Mesothelial cell of epicardium (in vitro differentiated cells): ENCODE measurements around the gene TBC1D14. TPM values are rescaled to one million over a fixed set of nuclear protein-coding genes. Genes with fewer than 3 reads are reported as not detected.
A peak's percentile ranks its signal among the peaks of the same experiment; 100 is the strongest.

ENCODE experiments used
- DNase-seq, 2 experiments: peaks; one replicate each; pipeline ENCODE4 v3.0.0; 2021; ENCODE audit warnings: low spot score in 2 of 2; ENCODE audit not compliant: unreplicated experiment in 2 of 2
- H3K27ac Mint-ChIP-seq: 2 replicates; pipeline ENCODE4 v1.8.0; 2021; ENCODE audit warnings: mixed read lengths
- H3K27me3 Mint-ChIP-seq: 2 replicates; pipeline ENCODE4 v1.8.0; 2021; ENCODE audit warnings: low read depth, mixed read lengths
- H3K36me3 Mint-ChIP-seq: 2 replicates; pipeline ENCODE4 v1.8.0; 2021; ENCODE audit warnings: mixed read lengths
- H3K4me1 Mint-ChIP-seq: 2 replicates; pipeline ENCODE4 v1.8.0; 2021; ENCODE audit warnings: mixed read lengths
- H3K4me3 Mint-ChIP-seq: 2 replicates; pipeline ENCODE4 v1.8.0; 2021; ENCODE audit warnings: mild to moderate bottlenecking, moderate library complexity, mixed read lengths
- H3K9me3 Mint-ChIP-seq: 2 replicates; pipeline ENCODE4 v1.8.0; 2021; ENCODE audit warnings: mixed read lengths
- total RNA-seq: library from RNA; stranded (reverse); gene quantifications from 3 replicates; pipeline ENCODE4 v1.2.1, GENCODE V29; 2021
- TF ChIP-seq, protein P1 (sequence below): fragments of 200-600 bp; sonication (generic); IDR thresholded peaks from one replicate; pipeline ENCODE4 v1.5.0; 2021; ENCODE audit warnings: antibody characterized with exemption; ENCODE audit not compliant: unreplicated experiment

The TBC1D14 gene
- total RNA-seq, 1 donor from 2014 or later = 54.5 TPM

DNA sequence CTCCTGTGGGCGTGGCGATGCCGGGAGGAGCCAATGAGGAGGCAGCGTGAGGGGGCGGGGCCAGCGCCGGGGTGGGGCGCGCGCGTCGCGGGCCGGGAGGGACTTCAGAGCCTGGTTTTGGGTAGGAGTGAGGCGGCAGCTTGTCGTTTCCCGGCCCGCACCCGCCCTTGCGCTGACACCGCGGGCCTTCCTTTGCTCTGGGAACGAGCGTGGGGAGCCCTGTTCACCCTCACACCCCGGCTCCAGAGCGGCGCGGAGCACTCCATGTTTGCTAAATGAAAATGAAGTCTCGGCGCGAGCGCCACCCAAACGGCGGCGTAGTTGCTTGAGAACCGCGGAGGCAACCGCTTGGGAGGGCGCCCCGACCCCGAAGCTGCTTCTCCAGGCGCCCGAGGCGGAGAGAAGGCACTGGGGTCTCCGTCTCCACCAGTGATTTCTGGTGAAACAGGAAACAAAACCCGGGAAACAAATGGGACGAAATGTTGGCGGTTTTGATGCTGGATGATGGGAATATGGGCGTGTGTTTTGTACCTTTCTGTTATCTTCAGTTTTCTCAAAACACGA is 158.7 kb downstream of the TBC1D14 start:
- Mint-ChIP-seq H3K27ac (peak overlapping the region; percentile 97), H3K36me3 (peaks cover 10% of the 10 kb centered on the region), H3K4me3 (peak overlapping the region; percentile 88)

DNA sequence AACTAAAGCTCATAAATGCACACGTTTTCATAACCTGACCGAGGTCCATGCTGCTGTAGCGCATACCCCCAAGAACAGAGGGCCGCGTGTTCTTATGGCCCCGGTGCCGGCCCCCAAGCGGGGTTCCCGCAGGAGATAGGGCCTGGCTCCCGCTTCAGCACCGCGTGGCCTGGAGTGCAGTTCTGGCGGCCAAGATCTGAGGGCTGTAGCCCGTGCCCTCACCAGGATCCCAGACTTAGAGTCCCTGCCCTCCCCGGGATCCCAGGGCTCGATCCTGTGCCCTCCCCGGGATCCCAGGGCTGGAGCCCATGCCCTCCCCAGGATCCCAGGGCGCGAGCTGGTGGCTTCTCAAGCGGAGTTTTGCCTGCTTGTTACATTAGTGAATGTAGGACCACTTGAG is 159.3 kb downstream of the TBC1D14 start:
- Mint-ChIP-seq H3K9me3 (no peaks in the 10 kb centered on the region), H3K36me3 (peaks cover 6% of the 10 kb centered on the region), H3K27ac (peak overlapping the region; percentile 97), H3K4me3 (peak overlapping the region; percentile 88), H3K27me3 (peaks cover 14% of the 10 kb centered on the region), H3K4me1 (peaks cover 27% of the 10 kb centered on the region)
- TF ChIP-seq, protein P1, sequence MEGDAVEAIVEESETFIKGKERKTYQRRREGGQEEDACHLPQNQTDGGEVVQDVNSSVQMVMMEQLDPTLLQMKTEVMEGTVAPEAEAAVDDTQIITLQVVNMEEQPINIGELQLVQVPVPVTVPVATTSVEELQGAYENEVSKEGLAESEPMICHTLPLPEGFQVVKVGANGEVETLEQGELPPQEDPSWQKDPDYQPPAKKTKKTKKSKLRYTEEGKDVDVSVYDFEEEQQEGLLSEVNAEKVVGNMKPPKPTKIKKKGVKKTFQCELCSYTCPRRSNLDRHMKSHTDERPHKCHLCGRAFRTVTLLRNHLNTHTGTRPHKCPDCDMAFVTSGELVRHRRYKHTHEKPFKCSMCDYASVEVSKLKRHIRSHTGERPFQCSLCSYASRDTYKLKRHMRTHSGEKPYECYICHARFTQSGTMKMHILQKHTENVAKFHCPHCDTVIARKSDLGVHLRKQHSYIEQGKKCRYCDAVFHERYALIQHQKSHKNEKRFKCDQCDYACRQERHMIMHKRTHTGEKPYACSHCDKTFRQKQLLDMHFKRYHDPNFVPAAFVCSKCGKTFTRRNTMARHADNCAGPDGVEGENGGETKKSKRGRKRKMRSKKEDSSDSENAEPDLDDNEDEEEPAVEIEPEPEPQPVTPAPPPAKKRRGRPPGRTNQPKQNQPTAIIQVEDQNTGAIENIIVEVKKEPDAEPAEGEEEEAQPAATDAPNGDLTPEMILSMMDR = no peak
- no peak for DNase-seq

More for the DNA sequence above, 158.7 kb downstream of the TBC1D14 start:
- H3K27me3 Mint-ChIP-seq = peaks cover 14% of the 10 kb centered on the region
- TF ChIP-seq, protein P1 = no peak
- H3K9me3 Mint-ChIP-seq = no peaks in the 10 kb centered on the region
- peak in 1 of 2 experiments; percentile 49 for DNase-seq
- H3K4me1 Mint-ChIP-seq = peaks cover 27% of the 10 kb centered on the region

DNA sequence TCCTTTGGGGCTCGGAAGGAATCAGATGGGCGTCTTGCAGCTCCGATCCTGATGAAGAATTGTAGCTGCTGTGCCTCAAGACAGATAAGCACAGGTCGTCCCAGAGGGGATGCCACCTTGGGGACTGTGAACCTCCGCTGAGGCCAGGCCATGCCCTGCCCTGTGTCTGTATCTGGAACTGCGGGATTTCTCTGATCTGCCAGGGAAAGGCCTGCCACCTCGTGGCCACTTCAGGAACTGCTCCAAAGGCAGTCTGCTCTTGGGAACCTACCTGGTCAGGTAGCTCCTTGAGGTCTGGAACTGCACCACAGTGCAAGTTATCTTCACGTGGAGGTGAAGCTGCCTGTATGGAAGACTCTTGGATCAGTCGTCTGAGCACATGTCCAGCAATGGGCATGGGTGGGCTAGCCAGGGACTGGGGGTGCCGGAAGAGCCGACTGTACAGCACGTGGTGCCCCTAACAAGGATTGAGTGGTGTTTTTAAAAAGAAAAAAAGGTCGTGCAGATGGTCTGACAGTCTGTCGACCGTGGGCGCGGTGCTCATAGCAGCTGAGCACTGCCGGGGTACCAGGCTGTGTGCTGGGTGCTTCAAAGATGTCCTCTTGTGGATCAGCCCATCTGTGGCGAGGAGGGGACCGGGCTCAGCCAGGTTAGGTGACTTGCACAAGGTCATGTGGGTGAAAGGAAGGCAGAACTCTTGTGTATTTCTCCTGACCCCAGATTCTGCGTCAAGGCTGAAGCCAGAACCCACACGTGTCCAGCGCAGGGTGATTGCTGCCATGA is 161.3 kb downstream of the TBC1D14 start:
- peak overlapping the region; percentile 13 for H3K4me3 Mint-ChIP-seq
- TF ChIP-seq, protein P1 = peak; percentile 98

DNA sequence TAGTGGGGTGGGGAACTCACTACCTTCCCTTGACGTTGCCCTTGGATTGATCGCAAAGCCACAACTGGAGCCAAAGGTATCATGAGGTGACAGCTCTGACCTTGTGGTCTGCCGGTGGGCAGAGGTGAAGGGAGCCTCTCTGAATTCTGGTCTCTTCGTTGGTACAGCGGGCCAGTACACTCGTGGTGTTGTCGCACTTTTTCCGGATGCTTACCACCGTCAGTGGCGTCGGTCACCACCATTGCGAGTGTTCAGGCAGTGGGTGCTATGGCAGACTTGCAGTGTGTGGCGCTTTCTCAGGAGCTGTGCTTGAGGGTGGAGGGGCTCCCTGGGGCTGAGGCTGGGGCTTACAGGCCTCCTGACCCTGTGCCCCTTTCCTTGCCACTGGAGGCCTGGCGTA is 163.4 kb downstream of the TBC1D14 start:
- H3K9me3 Mint-ChIP-seq = no peaks in the 10 kb centered on the region
- H3K27me3 Mint-ChIP-seq = peaks cover 14% of the 10 kb centered on the region
- peaks cover 13% of the 10 kb centered on the region for H3K4me1 Mint-ChIP-seq
- H3K27ac Mint-ChIP-seq = no peak overlapping the region
- no peaks in the 10 kb centered on the region for H3K36me3 Mint-ChIP-seq
- H3K4me3 Mint-ChIP-seq = no peak overlapping the region
- TF ChIP-seq, protein P1 = no peak
- no peak for DNase-seq

More for the DNA sequence above, 161.3 kb downstream of the TBC1D14 start:
- Mint-ChIP-seq H3K4me1 (peaks cover 27% of the 10 kb centered on the region), H3K36me3 (no peaks in the 10 kb centered on the region), H3K9me3 (no peaks in the 10 kb centered on the region), H3K27me3 (peaks cover 14% of the 10 kb centered on the region), H3K27ac (no peak overlapping the region)
- DNase-seq = peak; percentile 58 to 89

DNA sequence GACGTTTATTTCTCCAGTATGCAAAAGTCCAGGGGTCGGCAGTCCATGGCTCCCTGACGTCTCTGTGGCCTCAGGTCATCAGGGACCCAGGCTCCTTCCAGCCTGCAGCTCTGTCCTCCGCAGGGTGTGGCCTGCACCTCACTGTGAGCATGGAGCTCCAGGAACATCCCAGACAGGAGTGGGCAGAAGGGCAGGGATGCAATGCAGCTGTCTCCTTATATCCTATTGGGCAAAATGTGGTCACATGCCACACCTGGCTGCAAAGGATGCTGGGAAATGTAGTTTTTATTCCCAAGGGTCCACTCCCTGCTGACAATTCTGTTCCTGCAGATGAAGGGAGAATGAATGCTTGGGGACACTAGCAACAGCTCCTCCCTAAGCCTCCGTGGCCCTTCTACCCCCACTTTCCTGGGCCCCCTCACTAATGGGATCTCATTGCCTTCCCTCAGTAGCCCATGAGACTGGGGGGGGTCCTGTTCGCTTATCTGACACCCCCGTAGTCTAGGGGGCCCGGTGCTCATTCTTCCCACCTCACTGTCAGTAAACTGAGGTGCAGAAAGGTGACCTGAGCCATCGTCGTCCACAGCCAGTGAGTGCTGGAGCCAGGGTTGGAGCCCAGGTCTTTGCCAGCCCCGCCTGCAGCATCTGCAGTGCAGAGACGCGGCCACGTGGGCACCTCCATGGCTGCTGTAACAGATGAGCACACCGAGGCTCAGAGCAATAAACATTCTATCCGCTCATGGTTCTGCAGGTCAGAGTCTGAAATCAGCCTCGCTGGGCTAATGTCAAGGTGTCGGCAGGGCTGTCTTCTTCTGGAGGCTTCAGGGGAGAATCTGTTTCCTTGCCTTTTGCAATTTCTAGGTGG is 164.1 kb downstream of the TBC1D14 start:
- Mint-ChIP-seq H3K27me3 (peaks cover 14% of the 10 kb centered on the region), H3K9me3 (no peaks in the 10 kb centered on the region), H3K4me3 (no peak overlapping the region), H3K36me3 (no peaks in the 10 kb centered on the region), H3K27ac (no peak overlapping the region), H3K4me1 (peaks cover 8% of the 10 kb centered on the region)
- TF ChIP-seq, protein P1 = no peak
- no peak for DNase-seq
